GM21717 (cell line): Measurements from ENCODE around the gene RAI1.
"Not testable (repeated sequence)": the region's sequence is repeated elsewhere in the genome, so short reads cannot be mapped to it uniquely, and the experiment has no call there.

Experiments used
- ATAC-seq: cut with Tn5 transposase; IDR thresholded peaks from one replicate; pipeline ENCODE4 v1.9.1; 2021; ENCODE audit warnings: mild to moderate bottlenecking, moderate library complexity; ENCODE audit not compliant: unreplicated experiment

Gene RAI1

GRCh38 chr17:17664064-17664452, 17.2 kb upstream of the RAI1 start:
- no peak for ATAC-seq

GRCh38 chr17:17665255-17665654, 16.0 kb upstream of the RAI1 start:
- no peak for ATAC-seq

- ATAC-seq: no peak
Measured at GRCh38 chr17:17666111-17666714, 15.0 kb upstream of the RAI1 start.

GRCh38 chr17:17667231-17667630, 14.0 kb upstream of the RAI1 start:
- no peak for ATAC-seq

- ATAC-seq: no peak
Measured at GRCh38 chr17:17667947-17668346, 13.3 kb upstream of the RAI1 start.

GRCh38 chr17:17668358-17668757, 12.9 kb upstream of the RAI1 start:
- no peak for ATAC-seq

- ATAC-seq: no peak
Measured at GRCh38 chr17:17668775-17669579, 12.3 kb upstream of the RAI1 start.

GRCh38 chr17:17669580-17670235, 11.6 kb upstream of the RAI1 start:
- ATAC-seq: no peak

- no peak for ATAC-seq
Measured at GRCh38 chr17:17670701-17671305, 10.5 kb upstream of the RAI1 start.

- ATAC-seq: no peak
Measured at GRCh38 chr17:17671369-17672129, 9.7 kb upstream of the RAI1 start.

GRCh38 chr17:17672453-17673368, 8.5 kb upstream of the RAI1 start:
- no peak for ATAC-seq

GRCh38 chr17:17675416-17675815, 5.8 kb upstream of the RAI1 start:
- ATAC-seq: no peak

GRCh38 chr17:17675925-17676534, 5.2 kb upstream of the RAI1 start:
- ATAC-seq: no peak

GRCh38 chr17:17676752-17677151, 4.5 kb upstream of the RAI1 start:
- ATAC-seq: no peak

GRCh38 chr17:17677299-17678040, 3.8 kb upstream of the RAI1 start:
- no peak for ATAC-seq

GRCh38 chr17:17678063-17678699, 3.1 kb upstream of the RAI1 start:
- ATAC-seq: not testable (repeated sequence)

- ATAC-seq: no peak
Measured at GRCh38 chr17:17679243-17679642, 2.0 kb upstream of the RAI1 start.

- ATAC-seq: no peak
Measured at GRCh38 chr17:17679748-17680147, 1.5 kb upstream of the RAI1 start.
